D721Med (cell line): ENCODE data around the gene SEMA4C.

Experiments used
- DNase-seq: peaks from one replicate; pipeline ENCODE4 v3.0.0; 2011; ENCODE audit warnings: low spot score; ENCODE audit not compliant: insufficient read length
- FAIRE-seq: peaks from 2 replicates; lab custom pipeline; 2011; peaks lifted over from hg19 to GRCh38; lab: Jason Lieb, UNC
- TF ChIP-seq, protein P1 (sequence below): IDR thresholded peaks from 2 replicates; pipeline ENCODE4 v1.5.1; 2012; ENCODE audit warnings: mild to moderate bottlenecking, control low read depth; ENCODE audit not compliant: insufficient read depth; ENCODE audit errors: missing control alignments

SEMA4C gene

DNA sequence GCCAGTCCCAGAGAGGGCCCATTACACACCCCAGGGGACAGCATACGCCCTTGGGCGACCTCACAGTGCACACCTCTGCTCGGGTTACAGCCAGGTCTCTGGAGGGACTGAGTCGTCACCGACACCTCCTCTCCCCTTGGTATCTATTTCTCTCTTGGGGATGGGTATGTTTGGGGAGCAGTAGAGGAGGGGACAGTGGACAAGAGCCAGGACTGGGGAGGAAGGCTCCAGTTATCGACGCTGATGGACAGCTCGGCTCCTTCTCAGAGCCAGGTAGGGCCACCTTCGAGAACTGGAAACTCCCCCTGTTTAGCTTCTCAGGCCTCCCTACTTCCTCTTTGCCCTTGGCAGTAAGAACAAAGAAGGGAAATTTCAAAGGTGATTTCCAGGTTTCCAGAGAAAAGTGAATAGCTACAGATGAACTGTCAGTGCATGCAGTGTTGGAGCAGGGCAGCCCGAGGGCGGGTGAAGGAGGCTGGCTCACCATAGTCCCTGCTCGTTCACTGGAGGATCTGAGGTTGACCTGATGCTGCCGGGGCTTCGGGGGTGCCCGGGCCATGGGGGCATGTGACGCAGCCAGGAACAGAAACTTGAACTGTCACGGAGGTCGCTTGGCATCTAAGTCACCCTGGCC is 4.4 kb upstream of the SEMA4C start:
- TF ChIP-seq, protein P1, sequence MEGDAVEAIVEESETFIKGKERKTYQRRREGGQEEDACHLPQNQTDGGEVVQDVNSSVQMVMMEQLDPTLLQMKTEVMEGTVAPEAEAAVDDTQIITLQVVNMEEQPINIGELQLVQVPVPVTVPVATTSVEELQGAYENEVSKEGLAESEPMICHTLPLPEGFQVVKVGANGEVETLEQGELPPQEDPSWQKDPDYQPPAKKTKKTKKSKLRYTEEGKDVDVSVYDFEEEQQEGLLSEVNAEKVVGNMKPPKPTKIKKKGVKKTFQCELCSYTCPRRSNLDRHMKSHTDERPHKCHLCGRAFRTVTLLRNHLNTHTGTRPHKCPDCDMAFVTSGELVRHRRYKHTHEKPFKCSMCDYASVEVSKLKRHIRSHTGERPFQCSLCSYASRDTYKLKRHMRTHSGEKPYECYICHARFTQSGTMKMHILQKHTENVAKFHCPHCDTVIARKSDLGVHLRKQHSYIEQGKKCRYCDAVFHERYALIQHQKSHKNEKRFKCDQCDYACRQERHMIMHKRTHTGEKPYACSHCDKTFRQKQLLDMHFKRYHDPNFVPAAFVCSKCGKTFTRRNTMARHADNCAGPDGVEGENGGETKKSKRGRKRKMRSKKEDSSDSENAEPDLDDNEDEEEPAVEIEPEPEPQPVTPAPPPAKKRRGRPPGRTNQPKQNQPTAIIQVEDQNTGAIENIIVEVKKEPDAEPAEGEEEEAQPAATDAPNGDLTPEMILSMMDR: no peak
- FAIRE-seq (no peak), DNase-seq (no peak)

DNA sequence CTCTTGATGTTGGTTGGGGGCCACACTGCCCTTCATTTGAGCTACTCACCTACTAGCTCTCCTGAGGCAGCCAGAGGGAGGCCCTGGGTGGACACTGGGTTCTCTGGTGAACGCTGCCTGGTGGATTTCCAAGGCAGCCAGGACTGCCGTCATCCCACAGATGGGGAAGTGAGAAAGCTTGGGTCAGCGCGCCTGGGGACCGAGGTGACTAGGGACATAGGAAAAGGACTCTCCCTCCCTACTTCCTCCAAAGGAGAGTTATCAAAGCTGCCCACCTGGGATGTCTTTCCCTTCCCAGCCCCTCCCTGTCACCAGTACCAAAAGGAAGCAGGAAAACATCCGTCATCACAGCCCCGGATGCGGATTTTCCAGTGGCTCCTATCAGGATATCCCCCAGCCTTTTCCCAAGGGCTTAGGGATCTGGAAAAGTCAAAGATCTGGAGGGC is 3.8 kb upstream of the SEMA4C start:
- FAIRE-seq: no peak

DNA sequence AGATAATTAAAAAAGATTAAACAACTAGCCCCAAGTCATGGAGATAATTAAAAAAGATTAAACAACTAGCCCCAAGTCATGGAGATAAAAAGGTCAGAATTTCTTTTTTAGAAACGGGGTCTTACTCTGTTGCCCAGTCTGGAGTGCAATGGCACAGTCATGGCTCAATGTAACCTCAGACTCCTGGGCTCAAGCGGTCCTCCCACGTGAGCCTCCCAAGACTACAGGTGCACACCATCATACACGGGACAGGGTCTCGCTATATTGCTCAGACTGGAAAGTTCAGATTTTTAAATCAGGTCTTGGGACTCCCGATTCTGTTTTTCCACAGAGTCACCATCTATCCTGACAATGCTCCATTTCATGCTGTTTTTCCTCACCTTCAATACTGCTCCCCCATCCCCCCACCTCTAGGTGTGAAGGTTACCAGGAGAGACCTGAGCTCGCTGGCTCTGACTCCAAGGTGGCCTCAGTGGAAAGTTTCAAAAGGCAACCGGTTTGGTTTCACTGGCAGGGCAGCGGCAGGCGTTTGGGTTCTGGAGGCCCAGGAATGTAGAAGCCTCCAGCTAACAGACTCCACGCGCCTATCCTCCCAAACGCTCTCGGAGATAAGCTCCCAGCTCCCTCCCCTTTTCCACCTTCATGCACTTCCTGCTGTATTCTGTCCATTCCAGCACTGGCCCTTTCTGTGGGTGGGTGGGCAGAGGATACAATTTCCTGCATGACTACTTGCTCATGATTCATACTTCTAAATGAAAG is 2.9 kb upstream of the SEMA4C start:
- no peak for DNase-seq
- TF ChIP-seq, protein P1: no peak
- FAIRE-seq: no peak

More for the DNA sequence above, 3.8 kb upstream of the SEMA4C start:
- TF ChIP-seq, protein P1: no peak
- DNase-seq: no peak

DNA sequence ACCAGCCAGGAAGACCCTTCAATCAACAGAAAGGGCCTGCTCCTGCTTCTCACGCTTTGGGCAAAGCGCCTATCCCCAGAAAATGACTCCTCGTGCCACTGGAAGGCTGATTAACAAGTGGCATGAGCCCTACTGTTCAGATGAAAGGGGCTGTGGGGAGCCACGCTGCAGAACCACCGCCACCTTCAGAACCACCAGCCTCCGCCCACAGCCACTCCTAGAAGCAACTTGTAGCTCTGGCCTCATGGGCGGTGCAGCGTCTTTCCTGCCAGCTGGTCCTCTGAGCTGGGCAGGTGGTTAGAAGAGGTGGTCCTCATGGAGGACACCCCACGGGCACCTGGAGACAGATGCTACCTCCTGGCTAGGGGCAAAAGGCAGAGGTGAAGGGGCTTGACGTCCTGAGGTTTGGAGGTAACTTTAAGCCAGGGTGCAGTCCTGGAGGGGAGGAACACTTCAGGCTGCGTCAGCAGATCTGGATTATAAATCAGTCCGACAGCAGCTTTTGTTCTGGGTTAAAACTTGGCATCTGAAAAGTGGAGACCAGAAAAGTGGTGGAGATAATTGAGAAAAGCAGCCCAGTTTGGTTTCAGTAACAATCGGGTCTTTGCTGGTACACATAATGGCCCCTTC is 861 bp upstream of the SEMA4C start:
- TF ChIP-seq, protein P1: no peak
- no peak for DNase-seq
- FAIRE-seq: no peak

DNA sequence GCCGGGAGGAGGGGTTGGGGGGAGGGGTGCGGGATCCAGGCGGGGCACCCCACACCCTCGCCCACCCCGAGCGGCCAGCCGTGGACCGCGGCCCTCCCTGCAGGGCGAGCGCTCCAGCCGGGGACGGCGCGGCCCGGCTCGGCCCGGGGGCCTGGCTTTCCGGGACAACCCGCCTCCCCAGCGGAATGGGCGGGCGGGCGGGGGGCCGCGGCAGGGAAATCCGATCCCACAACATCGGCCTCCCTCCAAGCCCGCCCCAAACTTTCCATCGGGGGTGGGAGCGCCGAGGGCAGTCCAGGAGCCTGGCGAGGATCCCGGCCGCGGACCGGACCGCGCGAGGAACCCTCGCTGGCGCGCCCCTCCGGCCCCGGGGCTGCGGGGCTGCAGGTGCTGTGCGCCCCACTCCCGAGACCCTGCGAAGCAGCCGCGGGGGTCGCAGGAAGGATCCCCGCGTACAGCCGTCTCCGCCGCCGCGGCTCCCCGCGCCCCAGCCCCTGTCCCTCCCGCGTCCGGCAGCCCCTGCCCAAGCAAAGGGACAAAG is 529 bp downstream of the SEMA4C start:
- TF ChIP-seq, protein P1: no peak
- DNase-seq (no peak), FAIRE-seq (no peak)

DNA sequence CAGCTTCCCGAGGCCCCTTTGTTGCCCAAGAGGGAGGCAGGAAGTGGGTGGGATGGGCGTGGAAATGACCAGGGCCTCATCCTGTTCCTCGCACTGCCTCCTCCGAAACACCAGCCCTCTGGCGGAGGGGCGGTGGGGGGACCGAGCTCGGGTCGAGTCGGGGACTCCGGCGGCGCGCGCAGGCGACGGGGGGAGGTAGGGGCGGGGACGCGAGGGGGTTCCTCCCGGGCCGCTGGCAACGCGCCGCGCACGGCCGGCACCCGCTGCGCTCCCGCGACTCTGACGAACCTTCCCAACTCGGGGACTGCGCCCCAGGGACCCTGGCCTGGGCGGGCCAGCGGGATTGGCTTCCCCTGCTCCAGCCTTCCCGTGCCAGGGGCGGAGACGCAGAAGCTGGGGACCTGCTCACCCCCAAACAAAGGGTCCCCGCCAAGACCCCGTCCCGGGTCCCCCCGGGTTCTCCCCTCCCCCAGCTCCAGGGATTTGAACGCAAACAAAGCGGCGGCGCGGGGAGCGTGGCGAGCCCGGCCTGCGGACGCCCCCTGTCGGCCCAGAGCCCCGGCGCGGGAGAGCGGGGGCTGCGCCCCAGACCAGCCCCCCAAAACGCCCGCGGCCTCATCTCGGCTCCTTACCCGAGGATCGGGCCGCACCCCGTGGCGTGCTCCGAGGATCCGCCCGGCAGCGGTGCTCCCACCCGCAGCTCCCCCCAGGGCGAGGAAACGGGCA is 1.2 kb downstream of the SEMA4C start:
- FAIRE-seq (no peak), DNase-seq (peak; percentile 71)
- TF ChIP-seq, protein P1: peak; percentile 38
